ENCODE data around the gene VTI1A.

Gene VTI1A

GRCh38 chr10:112792487-112793201, 345.6 kb downstream of the VTI1A start:
- intact Hi-C loops (cut with DNase I), result no loop called here
- peak in 9 of 10 donors; percentile 32 to 92 (median 45) for DNase-seq

- DNase-seq, result no peak
- intact Hi-C loops (cut with DNase I), result no loop called here
Observed at GRCh38 chr10:112793202-112793921, 346.3 kb downstream of the VTI1A start.

GRCh38 chr10:112794201-112794600, 347.2 kb downstream of the VTI1A start:
- intact Hi-C loops (cut with DNase I), result no loop called here
- DNase-seq, result no peak

- DNase-seq, result no peak
- intact Hi-C loops (cut with DNase I), result no loop called here
Observed at GRCh38 chr10:112795067-112795466, 348.1 kb downstream of the VTI1A start.

DNA sequence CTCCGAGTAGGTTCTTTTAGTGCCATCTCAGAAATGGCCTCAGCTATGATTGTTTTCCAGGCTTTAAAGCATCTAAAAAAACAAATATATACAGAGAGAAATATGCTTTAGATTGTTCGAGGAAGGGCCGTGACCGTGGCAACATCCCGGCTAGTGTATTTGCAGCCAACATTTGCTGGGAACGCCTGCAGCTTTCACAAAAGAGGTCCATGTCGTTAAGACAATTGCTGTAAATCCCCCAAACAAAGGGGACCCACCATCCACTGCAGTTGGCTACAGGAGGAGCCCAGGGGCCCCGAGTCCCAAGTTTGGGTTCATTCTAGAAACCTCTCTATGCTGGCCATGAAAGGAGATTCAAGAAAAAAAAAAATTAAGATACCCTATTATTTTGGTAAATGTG, 350.2 kb downstream of the VTI1A start:
- intact Hi-C loops (cut with DNase I), result no loop called here
- no peak for DNase-seq

DNA sequence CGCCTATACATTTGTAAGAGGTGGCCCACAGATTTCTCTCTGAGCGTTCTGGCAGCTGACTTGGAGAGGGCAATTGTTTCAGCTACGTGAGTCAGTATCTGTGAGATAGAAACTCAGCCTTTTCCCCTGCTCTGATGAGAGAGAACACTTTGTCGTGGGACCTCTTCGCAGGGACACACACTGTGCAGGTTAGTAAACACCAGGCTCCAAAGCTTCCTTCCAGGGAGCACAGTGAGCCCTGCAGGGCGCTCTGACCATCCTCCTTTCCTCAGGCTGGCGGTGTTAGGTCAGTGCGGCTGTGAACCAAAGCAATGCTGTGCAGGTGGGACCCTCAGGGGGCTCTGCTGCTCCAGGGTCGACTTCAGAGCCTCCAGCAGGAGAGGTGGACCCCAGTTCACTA, 350.8 kb downstream of the VTI1A start:
- DNase-seq, result no peak
- intact Hi-C loops (cut with DNase I), result no loop called here

DNA sequence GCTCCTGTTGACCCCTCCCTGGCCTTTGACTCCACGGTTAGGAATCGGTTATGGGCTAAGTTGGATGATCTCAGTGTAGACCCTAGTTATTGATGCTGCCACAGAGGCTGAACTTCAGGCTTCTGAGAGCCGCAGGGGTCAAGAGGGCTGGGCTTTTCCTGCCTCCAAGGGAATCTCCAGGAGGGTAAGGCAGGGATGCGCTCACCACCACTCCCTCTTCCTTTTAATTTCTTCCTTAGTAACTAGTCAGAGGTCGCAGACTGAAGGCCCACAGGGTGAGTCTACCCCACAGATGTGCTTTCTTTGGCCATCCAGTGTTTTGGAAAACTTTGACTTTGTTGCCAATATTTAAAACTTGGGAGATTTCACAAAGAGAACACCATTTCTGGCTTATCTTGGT, 352.0 kb downstream of the VTI1A start:
- intact Hi-C loops (cut with DNase I), result no loop called here
- DNase-seq, result no peak

GRCh38 chr10:112799726-112800510, 352.9 kb downstream of the VTI1A start:
- intact Hi-C loops (cut with DNase I), result no loop called here
- DNase-seq, result no peak

GRCh38 chr10:112801004-112801403, 354.0 kb downstream of the VTI1A start:
- no peak for DNase-seq

DNA sequence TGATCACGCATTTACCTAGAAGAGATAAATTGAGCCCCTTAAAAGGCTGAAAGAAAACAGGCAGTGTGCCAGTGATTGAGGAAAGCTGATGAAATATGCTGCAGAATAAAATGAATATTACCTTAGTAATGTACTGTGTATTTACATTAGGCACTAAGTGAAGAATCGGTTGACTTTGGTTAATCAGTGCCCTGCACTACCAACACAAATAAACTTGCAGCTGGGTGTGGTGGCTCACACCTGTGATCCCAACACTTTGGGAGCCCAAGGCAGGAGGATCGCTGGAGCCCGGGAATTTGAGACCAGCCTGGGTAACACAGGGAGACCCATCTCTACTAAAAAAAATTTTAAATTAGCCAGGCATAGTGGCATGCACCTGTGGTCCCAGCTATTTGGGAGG, 354.7 kb downstream of the VTI1A start:
- intact Hi-C loops (cut with DNase I), result no loop called here
- DNase-seq, result no peak

More at GRCh38 chr10:112801004-112801403, 354.0 kb downstream of the VTI1A start:
- intact Hi-C loops (cut with DNase I), result no loop called here

DNA sequence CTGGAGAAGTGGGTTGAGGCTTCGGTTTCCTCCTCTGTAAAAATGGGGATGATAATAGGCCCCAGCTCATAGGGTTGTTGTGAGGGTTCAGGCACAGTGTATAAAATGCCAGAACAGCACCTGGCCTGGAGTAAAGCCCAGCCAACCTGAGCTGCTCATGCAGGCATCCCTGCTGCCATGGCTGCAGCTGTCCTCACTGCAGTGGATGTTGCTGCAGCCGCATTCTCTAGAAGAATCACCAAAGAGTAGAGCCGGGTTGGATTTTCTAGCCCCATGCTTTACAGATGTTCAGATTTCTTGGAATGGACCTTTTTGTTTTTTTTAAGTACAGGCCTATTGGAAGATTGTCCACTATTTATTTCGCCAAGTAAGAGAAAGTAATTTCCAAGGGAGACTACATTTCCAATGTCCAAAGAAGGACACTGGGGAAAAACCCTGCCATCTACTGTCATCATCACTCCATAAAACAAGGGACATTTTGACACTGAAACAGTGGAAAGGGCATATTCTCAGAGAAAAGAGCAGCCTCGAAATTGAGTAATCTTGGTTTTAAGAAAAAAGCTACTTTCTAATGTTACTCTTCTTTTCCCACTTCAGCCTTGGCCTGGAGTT, 355.5 kb downstream of the VTI1A start:
- intact Hi-C loops (cut with DNase I), result no loop called here

DNA sequence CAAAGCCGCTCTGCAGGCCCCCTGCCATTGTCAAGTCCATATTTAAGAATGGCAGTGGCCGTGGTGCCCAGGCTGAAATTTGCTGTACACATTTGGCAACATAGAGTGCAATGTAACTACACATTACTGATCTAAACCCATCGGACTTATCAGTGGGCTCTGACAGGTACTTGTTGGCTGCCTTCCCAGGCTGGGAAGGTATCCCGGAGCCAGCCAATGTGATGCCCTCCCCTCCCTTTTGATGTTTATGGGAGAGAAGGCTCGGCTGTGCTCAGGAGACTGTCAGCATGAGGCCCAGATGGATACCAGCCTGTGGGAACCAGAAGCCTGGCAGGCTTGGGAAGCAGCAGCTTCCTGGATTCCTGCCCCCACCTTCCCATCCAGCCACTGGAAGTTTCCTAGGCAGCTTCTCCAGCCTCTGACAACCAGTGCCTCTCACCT, 357.0 kb downstream of the VTI1A start:
- peak in 1 of 10 donors; percentile 69 for DNase-seq
- intact Hi-C loops (cut with DNase I), result no loop called here

More for the DNA sequence above, 355.5 kb downstream of the VTI1A start:
- no peak for DNase-seq

DNA sequence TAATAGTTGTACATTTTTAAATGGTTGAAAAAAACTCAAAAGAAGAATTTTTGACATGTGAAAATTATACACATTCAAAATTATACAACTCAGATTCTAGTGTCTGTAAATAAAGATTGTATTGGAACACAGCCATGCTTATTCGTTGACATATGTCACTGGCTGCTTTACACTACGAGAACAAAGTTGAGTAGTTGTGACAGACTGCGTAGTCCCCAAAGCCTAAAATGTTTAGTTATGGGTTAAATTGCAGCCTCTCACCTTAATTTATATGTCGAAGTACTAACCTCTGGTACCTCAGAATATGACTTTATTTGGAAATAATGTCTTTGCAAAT, 358.2 kb downstream of the VTI1A start:
- intact Hi-C loops (cut with DNase I), result no loop called here
- no peak for DNase-seq

- no peak for DNase-seq
- intact Hi-C loops (cut with DNase I), result no loop called here
Observed at GRCh38 chr10:112805701-112806100, 358.7 kb downstream of the VTI1A start.

- intact Hi-C loops (cut with DNase I), result no loop called here
- DNase-seq, result no peak
Observed at GRCh38 chr10:112807013-112807412, 360.0 kb downstream of the VTI1A start.

- no peak for DNase-seq
- intact Hi-C loops (cut with DNase I), result no loop called here
Observed at GRCh38 chr10:112809736-112810135, 362.7 kb downstream of the VTI1A start.

GRCh38 chr10:112810711-112811151, 363.7 kb downstream of the VTI1A start:
- DNase-seq, result no peak
- intact Hi-C loops (cut with DNase I), result no loop called here

DNA sequence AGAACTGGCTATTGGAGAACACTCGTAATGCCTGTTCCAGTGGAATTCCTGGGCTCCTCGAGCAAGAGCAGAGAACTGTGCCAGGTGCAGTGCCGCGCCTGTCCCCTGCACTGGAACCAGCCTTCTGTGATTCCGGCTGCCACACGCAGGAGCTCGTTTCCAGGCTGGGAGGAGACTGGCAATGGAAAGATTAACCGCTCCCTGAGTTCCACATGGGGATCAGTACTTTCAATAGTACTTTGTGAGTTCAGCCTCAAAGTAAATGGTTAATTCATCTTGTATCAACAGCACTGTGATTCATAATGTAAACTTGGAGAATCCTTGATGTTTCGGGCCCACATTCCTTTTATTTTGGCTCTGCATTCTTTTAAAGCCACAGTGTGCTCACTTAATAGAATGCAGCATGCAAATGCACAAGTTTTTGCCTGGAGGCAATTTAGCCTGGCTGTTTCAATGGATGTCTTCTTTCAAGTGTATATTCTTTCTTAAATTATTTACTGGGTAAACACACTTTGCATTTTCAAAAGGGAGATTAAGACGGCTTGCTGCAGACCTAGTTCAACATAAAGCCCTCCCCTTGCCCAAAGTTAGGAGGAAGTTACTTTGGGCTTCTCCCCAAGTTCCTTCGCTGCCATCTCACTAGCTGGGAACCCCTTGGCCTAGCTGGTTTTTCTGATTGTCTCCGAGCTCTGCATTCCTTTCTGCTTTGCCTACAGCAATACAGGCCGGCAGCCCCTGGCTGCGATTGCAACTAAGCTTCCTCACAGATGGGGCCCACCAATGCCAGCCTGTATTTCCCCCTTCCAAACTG, 364.9 kb downstream of the VTI1A start:
- intact Hi-C loops (cut with DNase I), result no loop called here
- peak in 2 of 10 donors; percentile 23 to 81 for DNase-seq

DNA sequence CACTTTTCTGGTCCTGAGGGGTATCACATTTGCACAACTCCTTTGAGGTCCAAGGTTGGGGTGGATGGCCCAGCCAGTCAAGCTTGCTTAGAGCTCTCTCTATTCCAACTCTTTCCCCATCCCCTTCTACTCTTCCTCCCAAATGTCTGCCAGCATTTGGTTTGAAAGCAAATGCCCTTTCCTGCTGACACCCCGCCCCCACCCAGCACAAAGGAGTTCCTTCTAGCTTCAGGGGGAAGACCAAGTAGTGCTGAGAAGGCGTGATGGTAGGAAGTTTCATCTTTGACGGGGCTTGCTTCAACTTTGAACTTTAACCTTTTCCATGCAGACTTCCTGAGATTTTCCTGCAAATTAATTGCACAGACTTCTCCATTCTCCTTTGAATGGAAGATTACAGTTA, 365.6 kb downstream of the VTI1A start:
- intact Hi-C loops (cut with DNase I), result no loop called here
- no peak for DNase-seq

Data from posterior cingulate gyrus (tissue), 11 donors.